A673 (cell line): ENCODE results near the gene RPL39. TPM values are rescaled to one million over a fixed set of nuclear protein-coding genes. Genes with fewer than 3 reads are reported as not detected.

Source experiments
- BruUV-seq: library from RNA; stranded (reverse); fragments of 400-500 nt; replicated peaks from 2 replicates; lab custom pipeline; 2021; lab: Mats Ljungman, UMichigan
- CTCF ChIA-PET: fragments of 300-600 bp; sonication (Branson Sonifier 250); formaldehyde crosslinking; loops from one replicate; lab custom pipeline; 2022; ENCODE audit warnings: antibody characterized with exemption; lab: Charles Lee
- POLR2A ChIA-PET: fragments of 300-600 bp; sonication (Branson Sonifier 250); formaldehyde crosslinking; loops from one replicate; lab custom pipeline; 2022; ENCODE audit warnings: antibody characterized with exemption; ENCODE audit not compliant: low non-redundant PET; lab: Charles Lee
- DNase-seq: peaks from one replicate; pipeline ENCODE4 v3.0.0-alpha.2; 2015; ENCODE audit warnings: low spot score
- H3K27ac ChIP-seq: fragments of 200-600 bp; sonication (generic); 2 replicates; pipeline ENCODE4 v1.5.1; 2016; ENCODE audit warnings: mixed run types, low read depth, mild to moderate bottlenecking, mixed read lengths, antibody characterized with exemption, low read length; ENCODE audit not compliant: poor library complexity, severe bottlenecking
- H3K27me3 ChIP-seq: fragments of 200-600 bp; sonication (generic); replicated peaks from 2 replicates; pipeline ENCODE4 v1.6.1; 2017; ENCODE audit warnings: mixed run types, low read depth, mild to moderate bottlenecking, mixed read lengths, antibody characterized with exemption, low read length; ENCODE audit not compliant: insufficient read depth, poor library complexity
- H3K36me3 ChIP-seq: fragments of 200-600 bp; sonication (generic); 2 replicates; pipeline ENCODE4 v1.6.1; 2016; ENCODE audit warnings: mixed run types, mild to moderate bottlenecking, mixed read lengths, antibody characterized with exemption, low read length; ENCODE audit not compliant: insufficient read depth, poor library complexity, severe bottlenecking
- H3K4me1 ChIP-seq: fragments of 200-600 bp; sonication (generic); 2 replicates; pipeline ENCODE4 v1.6.1; 2017; ENCODE audit warnings: mixed run types, mild to moderate bottlenecking, mixed read lengths, antibody characterized with exemption, low read length; ENCODE audit not compliant: insufficient read depth, poor library complexity, severe bottlenecking
- H3K4me3 ChIP-seq: fragments of 200-600 bp; sonication (generic); 2 replicates; pipeline ENCODE4 v1.5.1; 2016; ENCODE audit warnings: low read depth, mixed run types, mild to moderate bottlenecking, mixed read lengths, low read length; ENCODE audit not compliant: poor library complexity, severe bottlenecking
- H3K9me3 ChIP-seq: fragments of 200-600 bp; sonication (generic); 2 replicates; pipeline ENCODE4 v1.6.1; 2016; ENCODE audit warnings: mixed run types, low read depth, mild to moderate bottlenecking, mixed read lengths, antibody characterized with exemption, low read length; ENCODE audit not compliant: poor library complexity, severe bottlenecking
- EZH2 ChIP-seq: fragments of 200-600 bp; sonication (generic); IDR thresholded peaks from 2 replicates; pipeline ENCODE4 v1.6.1; 2017; ENCODE audit warnings: borderline replicate concordance, low read depth, mild to moderate bottlenecking, mixed read lengths, antibody characterized with exemption, low read length; ENCODE audit not compliant: poor library complexity, severe bottlenecking
- intact Hi-C: fragments of 100-400 bp; cut with micrococcal nuclease; formaldehyde crosslinking; loops from one replicate; pipeline ENCODE4 v1.10.0; 2022; ENCODE audit not compliant: unreplicated experiment
- total RNA-seq: library from RNA; stranded (reverse); gene quantifications from 2 replicates; pipeline ENCODE4 v1.2.3, GENCODE V29; 2021
- TF ChIP-seq, protein P1 (sequence below): fragments of 300-800, 200-600 bp; sonication (generic); conservative IDR thresholded peaks from 2 replicates; pipeline ENCODE4 v1.5.1; 2017; ENCODE audit warnings: low read depth, mild to moderate bottlenecking, antibody characterized with exemption, low read length, moderate library complexity, mixed read lengths

Gene RPL39
- total RNA-seq, 1 experiment from 2014 or later, result 1,742 TPM

DNA sequence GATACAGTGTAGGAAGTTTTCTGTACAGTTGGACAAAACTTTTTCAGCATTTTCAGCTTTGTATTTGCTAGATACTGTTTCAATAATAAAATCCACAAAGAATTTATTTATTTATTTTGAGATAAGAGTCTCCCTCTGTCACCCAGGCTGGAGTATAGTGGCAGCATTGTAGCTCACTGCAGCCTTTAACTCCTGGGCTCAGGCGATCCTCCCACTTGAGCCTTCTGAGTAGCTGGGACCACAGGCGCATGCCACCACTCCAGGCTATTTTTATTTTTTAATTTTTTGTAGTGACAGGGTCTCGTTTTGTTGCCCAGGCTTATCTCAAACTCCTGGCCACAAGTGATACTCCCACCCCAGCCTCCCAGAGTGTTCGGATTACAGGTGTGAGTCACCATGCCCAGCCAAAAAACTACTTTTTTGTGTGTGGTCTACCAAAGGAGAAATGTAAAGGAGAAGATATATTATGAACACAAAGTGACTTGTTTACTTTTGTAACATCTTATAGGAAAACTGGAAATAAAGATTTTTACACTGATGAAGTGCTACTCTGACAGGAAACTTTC is 46.1 kb downstream of the RPL39 start:
- ChIA-PET CTCF (interaction anchor here (0.6 kb wide), 1 partner anchor 44 kb away, joined by 3 read pairs; no protein-coding TSS in a partner anchor), POLR2A (no interaction called here)
- Histone ChIP-seq H3K4me3 (no peak overlapping the region), H3K4me1 (no peaks in the 10 kb centered on the region), H3K9me3 (no peaks in the 10 kb centered on the region), H3K27me3 (no peaks in the 10 kb centered on the region), H3K36me3 (no peaks in the 10 kb centered on the region), H3K27ac (no peak overlapping the region)
- TF ChIP-seq EZH2, result no peak
- TF ChIP-seq, protein P1, sequence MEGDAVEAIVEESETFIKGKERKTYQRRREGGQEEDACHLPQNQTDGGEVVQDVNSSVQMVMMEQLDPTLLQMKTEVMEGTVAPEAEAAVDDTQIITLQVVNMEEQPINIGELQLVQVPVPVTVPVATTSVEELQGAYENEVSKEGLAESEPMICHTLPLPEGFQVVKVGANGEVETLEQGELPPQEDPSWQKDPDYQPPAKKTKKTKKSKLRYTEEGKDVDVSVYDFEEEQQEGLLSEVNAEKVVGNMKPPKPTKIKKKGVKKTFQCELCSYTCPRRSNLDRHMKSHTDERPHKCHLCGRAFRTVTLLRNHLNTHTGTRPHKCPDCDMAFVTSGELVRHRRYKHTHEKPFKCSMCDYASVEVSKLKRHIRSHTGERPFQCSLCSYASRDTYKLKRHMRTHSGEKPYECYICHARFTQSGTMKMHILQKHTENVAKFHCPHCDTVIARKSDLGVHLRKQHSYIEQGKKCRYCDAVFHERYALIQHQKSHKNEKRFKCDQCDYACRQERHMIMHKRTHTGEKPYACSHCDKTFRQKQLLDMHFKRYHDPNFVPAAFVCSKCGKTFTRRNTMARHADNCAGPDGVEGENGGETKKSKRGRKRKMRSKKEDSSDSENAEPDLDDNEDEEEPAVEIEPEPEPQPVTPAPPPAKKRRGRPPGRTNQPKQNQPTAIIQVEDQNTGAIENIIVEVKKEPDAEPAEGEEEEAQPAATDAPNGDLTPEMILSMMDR, result no peak
- intact Hi-C loops, result no loop called here
- BruUV-seq, result no TSS peak
- no peak for DNase-seq

GRCh38 chrX:119738742-119739141 is 52.7 kb downstream of the RPL39 start:
- TF ChIP-seq, protein P1, result no peak
- TF ChIP-seq EZH2, result no peak
- ChIA-PET CTCF (no interaction called here), POLR2A (no interaction called here)
- BruUV-seq, result no TSS peak
- Histone ChIP-seq H3K27me3 (no peaks in the 10 kb centered on the region), H3K4me1 (peaks cover 3% of the 10 kb centered on the region), H3K27ac (no peak overlapping the region), H3K9me3 (no peaks in the 10 kb centered on the region), H3K36me3 (no peaks in the 10 kb centered on the region), H3K4me3 (no peak overlapping the region)
- DNase-seq, result no peak
- intact Hi-C loops, result no loop called here

Other genes starting within 250 kb of the RPL39 start
- gene STEEP1, start 226.2 kb downstream of the RPL39 start, total RNA-seq, result 38.4 and 39.2 TPM in 2 replicates
- gene UBE2A, start 217.1 kb downstream of the RPL39 start, total RNA-seq, result 76.5 and 85.3 TPM in 2 replicates
- gene NKRF, start 185.2 kb downstream of the RPL39 start, total RNA-seq, result 18.8 and 22.1 TPM in 2 replicates
- 61.5 and 69.1 TPM in 2 replicates for gene SEPTIN6, start 98.5 kb downstream of the RPL39 start, total RNA-seq
- gene SOWAHD, start 33.0 kb downstream of the RPL39 start, total RNA-seq, result 0.20 TPM in 1 of 2 replicates, not detected in the other
- 22.6 and 23.4 TPM in 2 replicates for gene UPF3B, start 61.3 kb upstream of the RPL39 start, total RNA-seq
- gene RNF113A, start 80.1 kb upstream of the RPL39 start, total RNA-seq, result 15.2 and 18.1 TPM in 2 replicates
- gene NDUFA1, start 80.2 kb upstream of the RPL39 start, total RNA-seq, result 111 and 123 TPM in 2 replicates
- gene AKAP14, start 104.3 kb upstream of the RPL39 start, total RNA-seq, result not detected in 2 replicates
- gene NKAP, start 152.1 kb upstream of the RPL39 start, total RNA-seq, result 9.3 and 11.8 TPM in 2 replicates